HG03103 (cell line): ENCODE measurements around the gene LHPP.

ENCODE experiments used
- ATAC-seq: cut with Tn5 transposase; IDR thresholded peaks from one replicate; pipeline ENCODE4 v1.9.1; 2021; ENCODE audit warnings: low read depth; ENCODE audit not compliant: unreplicated experiment

Gene LHPP

GRCh38 chr10:124516746-124517397 lies 55.2 kb downstream of the LHPP start:
- ATAC-seq, result no peak

- no peak for ATAC-seq
These were observed 55.8 kb downstream of the LHPP start for GRCh38 chr10:124517461-124517860.

- ATAC-seq, result no peak
These were observed 56.3 kb downstream of the LHPP start for GRCh38 chr10:124517931-124518330.

- ATAC-seq, result no peak
These were observed 56.7 kb downstream of the LHPP start for GRCh38 chr10:124518366-124518765.

- no peak for ATAC-seq
These were observed 59.2 kb downstream of the LHPP start for GRCh38 chr10:124520558-124521428.

GRCh38 chr10:124521429-124521871 lies 59.8 kb downstream of the LHPP start:
- no peak for ATAC-seq

GRCh38 chr10:124522131-124522932 lies 60.7 kb downstream of the LHPP start:
- ATAC-seq, result no peak

- no peak for ATAC-seq
These were observed 61.6 kb downstream of the LHPP start for GRCh38 chr10:124522933-124523871.

- no peak for ATAC-seq
These were observed 62.3 kb downstream of the LHPP start for GRCh38 chr10:124523901-124524300.

GRCh38 chr10:124524991-124525653 lies 63.5 kb downstream of the LHPP start:
- ATAC-seq, result no peak

GRCh38 chr10:124525751-124526600 lies 64.4 kb downstream of the LHPP start:
- no peak for ATAC-seq

GRCh38 chr10:124526621-124527267 lies 65.1 kb downstream of the LHPP start:
- ATAC-seq, result no peak

- ATAC-seq, result no peak
These were observed 66.3 kb downstream of the LHPP start for GRCh38 chr10:124527874-124528395.

GRCh38 chr10:124529661-124530214 lies 68.1 kb downstream of the LHPP start:
- no peak for ATAC-seq

GRCh38 chr10:124530215-124530665 lies 68.6 kb downstream of the LHPP start:
- ATAC-seq, result peak; percentile 91

- no peak for ATAC-seq
These were observed 69.2 kb downstream of the LHPP start for GRCh38 chr10:124530816-124531215.

GRCh38 chr10:124532106-124532641 lies 70.6 kb downstream of the LHPP start:
- no peak for ATAC-seq
